PC-9 (cell line): ENCODE measurements around the gene MFRP. TPM values are rescaled to one million over a fixed set of nuclear protein-coding genes. Genes with fewer than 3 reads are reported as not detected.

Experiments used
- BruUV-seq: library from RNA; stranded (reverse); fragments of 400-500 nt; replicated peaks from 2 replicates; lab custom pipeline; 2021; lab: Mats Ljungman, UMichigan
- CTCF ChIA-PET: fragments of 300-600 bp; sonication (Branson Sonifier 250); formaldehyde crosslinking; loops from one replicate; lab custom pipeline; 2022; ENCODE audit warnings: antibody characterized with exemption; lab: Charles Lee
- POLR2A ChIA-PET: fragments of 300-600 bp; sonication (Branson Sonifier 250); formaldehyde crosslinking; loops from one replicate; lab custom pipeline; 2022; ENCODE audit warnings: antibody characterized with exemption; ENCODE audit not compliant: unreplicated experiment; lab: Charles Lee
- DNase-seq, 2 experiments: peaks; one replicate each; pipeline versions ENCODE4 v3.0.0 to v3.0.0-alpha.2; 2015 to 2022; ENCODE audit warnings: mixed read lengths in 1 of 2
- H2AFZ ChIP-seq: fragments of 200-600 bp; sonication (generic); 2 replicates; pipeline ENCODE4 v1.8.1; 2017; ENCODE audit warnings: antibody characterized with exemption
- H3F3A ChIP-seq: fragments of 200-600 bp; sonication (generic); 2 replicates; pipeline ENCODE4 v1.8.1; 2017; ENCODE audit warnings: antibody characterized with exemption, mild to moderate bottlenecking, low read depth; ENCODE audit not compliant: insufficient read depth
- H3K27ac ChIP-seq: fragments of 200-600 bp; sonication (generic); 2 replicates; pipeline ENCODE4 v1.6.1; 2016; ENCODE audit warnings: mixed run types
- H3K27me3 ChIP-seq: fragments of 200-600 bp; sonication (generic); 2 replicates; pipeline ENCODE4 v1.6.1; 2016; ENCODE audit warnings: low read depth, mixed run types; ENCODE audit not compliant: insufficient read depth
- H3K36me3 ChIP-seq: fragments of 200-600 bp; sonication (generic); 2 replicates; pipeline ENCODE4 v1.6.1; 2016; ENCODE audit warnings: low read depth, mixed run types
- H3K4me1 ChIP-seq: fragments of 200-600 bp; sonication (generic); replicated peaks from 2 replicates; pipeline ENCODE4 v1.6.1; 2016; ENCODE audit warnings: mixed run types; ENCODE audit not compliant: insufficient read depth
- H3K4me2 ChIP-seq: fragments of 200-600 bp; sonication (generic); 2 replicates; pipeline ENCODE4 v1.6.1; 2017; ENCODE audit warnings: mixed run types
- H3K4me3 ChIP-seq: fragments of 200-600 bp; sonication (generic); 2 replicates; pipeline ENCODE4 v1.6.1; 2016; ENCODE audit warnings: mixed run types
- H3K79me2 ChIP-seq: fragments of 200-600 bp; sonication (generic); 2 replicates; pipeline ENCODE4 v1.6.1; 2017; ENCODE audit warnings: low read depth, mixed run types
- H3K9me2 ChIP-seq: fragments of 200-600 bp; sonication (generic); 2 replicates; pipeline ENCODE4 v1.8.1; 2017; ENCODE audit warnings: mild to moderate bottlenecking; ENCODE audit not compliant: insufficient read depth
- H3K9me3 ChIP-seq: fragments of 200-600 bp; sonication (generic); 2 replicates; pipeline ENCODE4 v1.8.1; 2016; ENCODE audit warnings: low read depth; ENCODE audit not compliant: insufficient read depth
- H4K20me1 ChIP-seq: fragments of 200-600 bp; sonication (generic); 2 replicates; pipeline ENCODE4 v1.8.1; 2017; ENCODE audit not compliant: insufficient read depth
- EZH2 ChIP-seq: fragments of 200-600 bp; sonication (generic); IDR thresholded peaks from 2 replicates; pipeline ENCODE4 v1.8.0; 2017; ENCODE audit warnings: antibody characterized with exemption, low read depth
- intact Hi-C: fragments of 100-400 bp; cut with micrococcal nuclease; formaldehyde crosslinking; loops from one replicate; pipeline ENCODE4 v1.10.0; 2022; ENCODE audit not compliant: unreplicated experiment
- total RNA-seq: library from RNA; stranded (reverse); gene quantifications from 2 replicates; pipeline ENCODE4 v1.2.3, GENCODE V29; 2021
- TF ChIP-seq, protein P1 (sequence below): fragments of 200-600 bp; sonication (generic); conservative IDR thresholded peaks from 2 replicates; pipeline ENCODE4 v1.6.1; 2017; ENCODE audit warnings: mixed run types, antibody characterized with exemption, mild to moderate bottlenecking, moderate library complexity

Gene MFRP
- total RNA-seq, 1 experiment from 2014 or later = not detected

DNA sequence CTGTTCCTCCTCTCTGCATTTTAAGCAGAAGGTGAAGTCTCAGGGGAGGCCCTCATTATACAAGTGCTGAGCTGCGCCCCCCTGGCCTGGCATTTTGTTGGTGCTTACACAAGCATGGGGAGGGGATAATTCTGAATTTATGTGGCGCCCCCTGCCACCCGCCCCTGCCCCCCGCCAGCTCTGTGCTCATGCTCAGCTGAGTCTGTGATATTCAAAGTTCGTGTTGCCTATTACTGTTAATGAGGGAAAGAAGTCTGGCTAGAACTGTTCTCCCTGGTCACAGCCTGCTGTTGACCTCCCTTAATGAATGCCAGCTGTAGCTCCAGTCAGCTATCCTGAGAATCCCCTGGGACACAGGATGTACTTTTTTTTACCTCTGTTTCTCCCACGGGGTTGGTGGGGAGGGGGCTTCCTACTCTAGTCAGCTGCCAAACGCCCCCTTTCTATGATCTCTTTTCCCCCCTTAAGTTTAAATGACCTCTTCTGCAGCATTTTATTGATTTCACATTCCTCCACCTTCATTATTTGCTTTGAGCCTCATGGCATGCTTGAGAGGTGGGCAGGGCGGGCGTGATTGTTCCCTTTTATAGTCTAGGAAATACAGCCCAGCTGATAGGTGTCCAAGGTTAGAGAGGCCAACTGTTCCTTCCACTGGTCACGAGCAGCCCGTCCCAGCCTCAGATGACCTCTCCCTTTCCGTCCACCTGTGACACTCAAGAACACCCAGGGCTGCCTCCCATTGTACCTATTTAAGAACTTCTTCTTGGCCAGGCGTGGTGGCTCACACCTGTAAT, 22.8 kb upstream of the MFRP start:
- Histone ChIP-seq H2AFZ (no peak overlapping the region), H3K4me2 (peak overlapping the region; percentile 32), H3K27me3 (no peaks in the 10 kb centered on the region), H3K79me2 (no peaks in the 10 kb centered on the region), H3K4me1 (peaks cover 21% of the 10 kb centered on the region), H3K4me3 (no peak overlapping the region), H4K20me1 (no peaks in the 10 kb centered on the region), H3K36me3 (no peaks in the 10 kb centered on the region), H3K9me3 (no peaks in the 10 kb centered on the region), H3K27ac (no peak overlapping the region), H3K9me2 (no peaks in the 10 kb centered on the region), H3F3A (peaks cover 5% of the 10 kb centered on the region)
- intact Hi-C loops = loop anchor here (10.0 kb wide), 1 partner anchor 755 kb away; no protein-coding TSS in a partner anchor
- no TSS peak for BruUV-seq
- ChIA-PET CTCF (interaction anchor here (0.5 to 1.5 kb wide), 5 partner anchors 8 to 924 kb away, joined by 3 to 5 read pairs (median 3); no protein-coding TSS in a partner anchor), POLR2A (interaction anchor here (0.7 kb wide), 1 partner anchor 231 kb away, joined by 5 read pairs; no protein-coding TSS in a partner anchor)
- no peak for DNase-seq
- TF ChIP-seq, protein P1, sequence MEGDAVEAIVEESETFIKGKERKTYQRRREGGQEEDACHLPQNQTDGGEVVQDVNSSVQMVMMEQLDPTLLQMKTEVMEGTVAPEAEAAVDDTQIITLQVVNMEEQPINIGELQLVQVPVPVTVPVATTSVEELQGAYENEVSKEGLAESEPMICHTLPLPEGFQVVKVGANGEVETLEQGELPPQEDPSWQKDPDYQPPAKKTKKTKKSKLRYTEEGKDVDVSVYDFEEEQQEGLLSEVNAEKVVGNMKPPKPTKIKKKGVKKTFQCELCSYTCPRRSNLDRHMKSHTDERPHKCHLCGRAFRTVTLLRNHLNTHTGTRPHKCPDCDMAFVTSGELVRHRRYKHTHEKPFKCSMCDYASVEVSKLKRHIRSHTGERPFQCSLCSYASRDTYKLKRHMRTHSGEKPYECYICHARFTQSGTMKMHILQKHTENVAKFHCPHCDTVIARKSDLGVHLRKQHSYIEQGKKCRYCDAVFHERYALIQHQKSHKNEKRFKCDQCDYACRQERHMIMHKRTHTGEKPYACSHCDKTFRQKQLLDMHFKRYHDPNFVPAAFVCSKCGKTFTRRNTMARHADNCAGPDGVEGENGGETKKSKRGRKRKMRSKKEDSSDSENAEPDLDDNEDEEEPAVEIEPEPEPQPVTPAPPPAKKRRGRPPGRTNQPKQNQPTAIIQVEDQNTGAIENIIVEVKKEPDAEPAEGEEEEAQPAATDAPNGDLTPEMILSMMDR = no peak
- no peak for TF ChIP-seq EZH2

DNA sequence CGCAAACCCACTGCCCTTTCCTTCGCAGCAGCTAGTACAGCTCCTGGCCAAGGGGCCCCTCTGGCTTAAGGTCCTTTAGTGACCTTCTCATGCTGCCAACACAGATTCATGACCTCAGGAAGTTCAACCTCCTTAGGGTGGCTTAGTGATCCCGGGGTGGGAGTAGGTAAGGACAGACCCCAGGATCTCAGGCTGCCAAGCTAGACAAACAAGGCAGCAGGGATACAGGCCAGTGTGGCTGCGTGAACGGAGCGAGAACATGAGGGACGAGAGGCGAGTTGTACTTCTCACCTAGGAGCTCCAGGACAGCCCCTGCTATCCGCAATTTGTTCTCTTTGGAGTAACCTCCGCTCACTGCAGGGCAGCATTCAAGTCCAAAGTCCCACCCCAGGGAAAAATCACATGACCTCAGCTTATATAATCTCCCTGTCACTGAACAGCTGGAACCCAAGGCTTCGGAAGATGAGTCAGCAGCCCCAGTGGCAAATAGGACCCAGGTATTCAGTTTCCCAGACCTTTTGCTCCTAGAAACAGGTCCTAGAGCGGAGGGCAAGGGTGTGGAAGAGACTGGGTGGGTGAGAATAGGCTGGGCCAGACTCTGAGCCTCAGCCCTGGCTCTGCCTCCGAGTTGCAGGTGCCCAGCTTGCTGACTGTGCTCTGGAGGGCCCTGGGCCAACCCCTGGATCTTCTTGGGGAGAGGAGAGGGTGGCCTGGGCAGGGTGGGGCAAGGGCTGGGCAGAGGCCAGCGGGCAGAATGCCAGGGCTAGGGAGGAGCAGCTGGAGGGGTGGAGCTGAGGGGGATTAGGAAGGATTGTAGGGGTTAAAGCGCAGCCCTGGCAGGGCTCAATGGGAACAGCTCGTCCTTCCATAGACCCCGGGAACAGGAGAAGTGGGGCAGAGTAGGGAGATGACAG, 21.9 kb upstream of the MFRP start:
- Histone ChIP-seq H3K27me3 (no peaks in the 10 kb centered on the region), H3K4me2 (peak overlapping the region; percentile 32), H3K4me3 (no peak overlapping the region), H3K9me2 (no peaks in the 10 kb centered on the region), H3K4me1 (peaks cover 22% of the 10 kb centered on the region), H4K20me1 (no peaks in the 10 kb centered on the region), H3K79me2 (no peaks in the 10 kb centered on the region), H3F3A (peaks cover 5% of the 10 kb centered on the region; the same call in 1 of the 2 replicates), H3K27ac (no peak overlapping the region), H3K36me3 (no peaks in the 10 kb centered on the region), H3K9me3 (no peaks in the 10 kb centered on the region), H2AFZ (no peak overlapping the region)
- DNase-seq = peak; percentile 67 to 70
- CTCF ChIA-PET = interaction anchor here (0.6 to 1.3 kb wide), 4 partner anchors 22 to 87 kb away, joined by 3 to 5 read pairs (median 3); no protein-coding TSS in a partner anchor
- POLR2A ChIA-PET = interaction anchor here (0.7 kb wide), 1 partner anchor 231 kb away, joined by 5 read pairs; no protein-coding TSS in a partner anchor
- TF ChIP-seq, protein P1 = no peak
- TF ChIP-seq EZH2 = no peak
- BruUV-seq = no TSS peak
- intact Hi-C loops = loop anchor here (10.0 kb wide), 1 partner anchor 756 kb away; no protein-coding TSS in a partner anchor

DNA sequence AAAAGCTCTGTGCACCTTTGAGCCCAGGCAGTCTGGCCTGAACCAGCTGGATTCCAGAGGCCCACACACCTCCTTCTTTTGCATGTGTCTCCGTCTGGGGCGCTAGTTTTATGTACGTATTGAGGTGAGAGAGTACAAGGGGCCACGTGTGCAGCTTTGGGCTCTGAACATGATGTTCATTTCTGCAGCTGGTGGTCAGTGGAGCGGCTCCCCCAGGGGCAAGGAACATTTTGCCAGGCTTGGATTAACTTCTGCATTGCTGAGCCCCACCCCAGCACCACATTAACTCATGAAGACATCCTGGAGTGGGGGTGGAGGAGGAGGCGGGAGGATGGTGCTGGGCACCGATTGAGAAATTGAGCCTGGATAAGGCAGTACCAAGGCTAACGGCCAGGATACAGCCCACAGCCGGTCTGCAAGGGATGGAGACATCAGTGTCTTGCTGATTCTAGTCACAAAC, 21.2 kb upstream of the MFRP start:
- BruUV-seq = no TSS peak
- intact Hi-C loops = loop anchor here (10.0 kb wide), 1 partner anchor 757 kb away; no protein-coding TSS in a partner anchor
- Histone ChIP-seq H3K4me3 (no peak overlapping the region), H3F3A (peaks cover 8% of the 10 kb centered on the region; the same call in 1 of the 2 replicates), H3K9me3 (no peaks in the 10 kb centered on the region), H3K79me2 (no peaks in the 10 kb centered on the region), H3K9me2 (no peaks in the 10 kb centered on the region), H3K36me3 (no peaks in the 10 kb centered on the region), H3K4me1 (peaks cover 22% of the 10 kb centered on the region), H3K27me3 (no peaks in the 10 kb centered on the region), H3K4me2 (no peak overlapping the region), H2AFZ (no peak overlapping the region), H3K27ac (no peak overlapping the region), H4K20me1 (no peaks in the 10 kb centered on the region)
- ChIA-PET CTCF (interaction anchor here (0.6 to 0.7 kb wide), 3 partner anchors 21 to 87 kb away, joined by 3 to 5 read pairs (median 3); no protein-coding TSS in a partner anchor), POLR2A (no interaction called here)
- DNase-seq = no peak
- TF ChIP-seq EZH2 = no peak
- TF ChIP-seq, protein P1 = no peak
